Hepatocyte (in vitro differentiated cells): ENCODE data around the gene ASB16.

Experiments used
- EZH2phosphoT487 ChIP-seq: fragments of 200-600 bp; sonication (generic); IDR thresholded peaks from one replicate; pipeline ENCODE4 v1.6.1; 2018; ENCODE audit warnings: antibody characterized with exemption, mild to moderate bottlenecking, low read depth, moderate library complexity; ENCODE audit not compliant: unreplicated experiment, severe bottlenecking
- TF ChIP-seq, protein P1 (sequence below): fragments of 200-600 bp; sonication (generic); IDR thresholded peaks from 2 replicates; pipeline ENCODE4 v1.5.1; 2016; ENCODE audit warnings: antibody characterized with exemption, mild to moderate bottlenecking; ENCODE audit not compliant: poor library complexity

- TF ChIP-seq, protein P1, sequence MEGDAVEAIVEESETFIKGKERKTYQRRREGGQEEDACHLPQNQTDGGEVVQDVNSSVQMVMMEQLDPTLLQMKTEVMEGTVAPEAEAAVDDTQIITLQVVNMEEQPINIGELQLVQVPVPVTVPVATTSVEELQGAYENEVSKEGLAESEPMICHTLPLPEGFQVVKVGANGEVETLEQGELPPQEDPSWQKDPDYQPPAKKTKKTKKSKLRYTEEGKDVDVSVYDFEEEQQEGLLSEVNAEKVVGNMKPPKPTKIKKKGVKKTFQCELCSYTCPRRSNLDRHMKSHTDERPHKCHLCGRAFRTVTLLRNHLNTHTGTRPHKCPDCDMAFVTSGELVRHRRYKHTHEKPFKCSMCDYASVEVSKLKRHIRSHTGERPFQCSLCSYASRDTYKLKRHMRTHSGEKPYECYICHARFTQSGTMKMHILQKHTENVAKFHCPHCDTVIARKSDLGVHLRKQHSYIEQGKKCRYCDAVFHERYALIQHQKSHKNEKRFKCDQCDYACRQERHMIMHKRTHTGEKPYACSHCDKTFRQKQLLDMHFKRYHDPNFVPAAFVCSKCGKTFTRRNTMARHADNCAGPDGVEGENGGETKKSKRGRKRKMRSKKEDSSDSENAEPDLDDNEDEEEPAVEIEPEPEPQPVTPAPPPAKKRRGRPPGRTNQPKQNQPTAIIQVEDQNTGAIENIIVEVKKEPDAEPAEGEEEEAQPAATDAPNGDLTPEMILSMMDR: no peak
- no peak for TF ChIP-seq EZH2phosphoT487
These were observed 46.4 kb upstream of the ASB16 start for GRCh38 chr17:44124118-44124438.
